ENCODE results near the gene ZDHHC14.
"Not testable (repeated sequence)": the region's sequence is repeated elsewhere in the genome, so short reads cannot be mapped to it uniquely, and the experiment has no call there.

ZDHHC14 gene

GRCh38 chr6:157551041-157551832 lies 170.2 kb downstream of the ZDHHC14 start:
- DNase-seq (ENCODE audit: low spot score), result no peak
- no peak for FAIRE-seq

- DNase-seq (ENCODE audit: low spot score), result no peak
Measured at GRCh38 chr6:157552081-157552747, 171.2 kb downstream of the ZDHHC14 start.

GRCh38 chr6:157552820-157553485 lies 172.0 kb downstream of the ZDHHC14 start:
- no peak for FAIRE-seq
- DNase-seq (ENCODE audit: low spot score), result no peak

More at GRCh38 chr6:157552081-157552747, 171.2 kb downstream of the ZDHHC14 start:
- FAIRE-seq, result no peak

- FAIRE-seq, result no peak
Measured at GRCh38 chr6:157554747-157555146, 173.8 kb downstream of the ZDHHC14 start.

DNA sequence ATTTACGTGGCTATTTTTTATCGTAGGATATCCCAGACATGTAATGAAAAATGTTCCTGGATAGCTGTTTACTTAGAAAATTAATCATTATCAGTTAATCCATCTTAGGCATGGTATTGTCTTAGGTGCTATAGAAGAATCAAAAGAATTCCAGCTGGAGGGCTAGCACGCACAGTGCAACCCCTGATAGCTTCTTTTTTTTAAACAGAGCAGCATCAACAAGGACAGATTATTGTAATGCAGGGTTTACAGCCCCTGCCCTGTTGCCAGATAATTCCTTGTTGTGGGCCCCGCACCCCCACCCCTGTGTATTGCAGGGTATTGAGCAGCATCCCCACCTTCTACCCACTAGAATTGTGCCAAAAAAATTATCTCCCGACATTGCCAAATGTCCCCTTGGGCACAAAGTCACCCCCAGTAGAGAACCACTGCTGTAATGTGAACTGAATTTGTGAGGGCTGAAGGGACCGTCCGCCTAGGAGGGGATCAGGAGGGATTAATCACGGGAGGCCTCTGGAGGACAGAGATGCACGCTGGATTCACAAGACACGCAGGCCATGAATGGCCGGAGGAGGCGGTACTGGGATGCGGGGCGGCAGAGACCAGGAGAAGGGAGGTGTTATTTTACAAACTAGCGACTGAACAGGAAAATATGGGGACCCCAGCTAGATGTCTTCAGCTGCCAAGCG lies 174.6 kb downstream of the ZDHHC14 start:
- no peak for FAIRE-seq
- DNase-seq (ENCODE audit: low spot score), result no peak

More at GRCh38 chr6:157554747-157555146, 173.8 kb downstream of the ZDHHC14 start:
- DNase-seq (ENCODE audit: low spot score), result no peak

DNA sequence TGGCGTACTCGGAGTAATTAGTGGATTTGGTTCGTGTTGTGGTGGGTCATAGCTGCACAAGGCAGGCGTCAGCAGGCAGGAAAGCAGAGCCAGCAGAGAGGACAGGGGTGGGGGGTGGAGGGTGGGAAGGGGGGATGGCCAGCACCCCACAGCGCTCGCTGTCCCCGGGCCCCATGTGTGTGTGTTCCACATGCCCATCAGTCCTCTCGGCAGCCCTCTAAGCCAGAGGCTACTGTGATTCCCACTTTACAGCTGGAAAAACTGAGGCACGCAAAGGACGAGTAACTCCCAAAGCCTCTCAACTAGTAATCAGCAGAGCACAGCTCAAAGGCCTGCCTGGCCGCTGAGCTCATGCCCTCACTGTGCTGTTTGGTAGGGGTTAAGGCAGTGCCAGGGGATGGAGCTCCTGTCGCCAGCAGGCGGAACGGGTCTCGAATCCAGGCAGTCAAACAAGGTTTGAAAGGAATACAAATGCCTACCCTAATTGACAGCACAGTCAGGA lies 175.2 kb downstream of the ZDHHC14 start:
- FAIRE-seq (no peak), DNase-seq (ENCODE audit: low spot score) (no peak)

DNA sequence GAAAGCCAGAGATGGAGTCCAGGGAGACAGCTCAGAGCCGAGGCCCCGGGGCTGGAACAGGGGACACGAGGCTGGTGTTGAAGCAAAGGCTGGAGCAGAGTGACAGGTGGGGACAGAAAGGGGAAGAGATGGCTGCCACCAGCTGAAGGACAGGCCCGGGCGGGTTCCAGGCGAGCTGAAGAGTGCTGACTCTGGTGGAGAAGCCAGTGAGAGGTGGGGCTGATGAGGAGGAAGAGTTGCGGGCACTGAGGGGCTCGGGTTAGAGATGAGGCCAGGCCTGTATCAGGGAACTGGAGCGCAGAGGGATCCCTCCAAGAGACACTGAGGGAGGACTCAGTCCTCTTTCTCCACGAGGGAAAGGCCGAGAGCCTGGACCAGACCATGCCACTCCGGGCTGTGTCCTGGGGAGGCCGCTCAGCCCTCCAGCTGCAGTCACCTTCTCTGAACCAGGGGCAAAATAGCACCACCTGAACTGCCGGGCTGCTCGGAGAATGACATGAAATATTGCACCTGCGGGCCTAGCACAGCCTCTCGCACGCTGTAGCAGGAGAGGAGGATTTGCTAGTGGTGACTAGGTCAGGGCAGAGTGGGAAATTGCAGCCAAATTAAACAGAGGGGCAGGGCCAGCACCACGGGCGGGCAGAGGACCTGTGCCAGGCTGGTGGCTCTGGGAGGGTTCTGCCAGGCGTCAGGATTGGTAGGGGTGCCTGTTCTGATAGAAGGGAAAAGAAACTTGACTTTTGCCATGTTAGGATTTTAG lies 175.9 kb downstream of the ZDHHC14 start:
- no peak for FAIRE-seq

DNA sequence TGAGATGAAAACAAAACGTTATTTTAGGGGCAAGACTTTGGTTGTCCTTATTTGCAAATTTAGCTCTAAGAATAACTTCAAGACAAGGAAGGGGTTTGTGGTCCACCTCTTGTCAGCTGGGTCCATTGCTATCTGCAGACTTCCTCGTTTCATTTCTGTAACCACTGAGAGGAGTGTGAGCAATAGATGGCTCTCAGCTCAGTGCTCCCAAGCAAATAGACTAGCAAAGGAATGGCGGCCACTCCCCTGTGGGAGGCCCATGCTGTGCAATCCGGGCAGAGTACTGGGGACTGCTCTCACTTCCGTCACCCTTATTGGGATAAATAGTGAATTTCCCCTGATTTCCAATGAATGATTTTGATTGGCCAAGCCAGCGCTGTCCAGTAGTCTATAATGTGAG lies 176.6 kb downstream of the ZDHHC14 start:
- DNase-seq (ENCODE audit: low spot score) (no peak), FAIRE-seq (no peak)

More for the DNA sequence above, 175.9 kb downstream of the ZDHHC14 start:
- DNase-seq (ENCODE audit: low spot score), result no peak

DNA sequence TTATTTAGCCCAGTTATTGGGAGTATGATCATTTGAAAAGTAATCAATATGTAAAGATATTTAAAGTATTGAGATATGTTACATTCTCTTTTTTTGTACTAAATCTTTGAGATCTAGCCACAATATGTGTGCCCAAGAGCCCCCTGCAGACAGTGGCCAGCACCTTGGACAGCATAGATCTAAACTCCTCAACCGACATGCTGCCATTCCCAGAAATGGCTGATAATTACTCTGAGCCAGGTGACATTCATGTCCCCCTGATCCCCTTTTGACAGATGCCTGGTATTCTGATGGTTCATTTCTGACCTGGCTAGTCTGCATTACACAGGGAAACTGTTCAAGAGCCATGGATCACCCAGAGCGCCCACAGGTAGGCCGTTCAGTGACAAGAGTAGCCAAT lies 177.1 kb downstream of the ZDHHC14 start:
- DNase-seq (ENCODE audit: low spot score), result no peak
- no peak for FAIRE-seq

- FAIRE-seq, result no peak
Measured at GRCh38 chr6:157558487-157559200, 177.7 kb downstream of the ZDHHC14 start.

GRCh38 chr6:157559201-157559756 lies 178.3 kb downstream of the ZDHHC14 start:
- DNase-seq (ENCODE audit: low spot score) (no peak), FAIRE-seq (no peak)

More at GRCh38 chr6:157558487-157559200, 177.7 kb downstream of the ZDHHC14 start:
- no peak for DNase-seq (ENCODE audit: low spot score)

GRCh38 chr6:157560063-157560462 lies 179.1 kb downstream of the ZDHHC14 start:
- FAIRE-seq; DNase-seq (ENCODE audit: low spot score): not testable (repeated sequence)

- FAIRE-seq (no peak), DNase-seq (ENCODE audit: low spot score) (no peak)
Measured at GRCh38 chr6:157560691-157561413, 179.9 kb downstream of the ZDHHC14 start.

DNA sequence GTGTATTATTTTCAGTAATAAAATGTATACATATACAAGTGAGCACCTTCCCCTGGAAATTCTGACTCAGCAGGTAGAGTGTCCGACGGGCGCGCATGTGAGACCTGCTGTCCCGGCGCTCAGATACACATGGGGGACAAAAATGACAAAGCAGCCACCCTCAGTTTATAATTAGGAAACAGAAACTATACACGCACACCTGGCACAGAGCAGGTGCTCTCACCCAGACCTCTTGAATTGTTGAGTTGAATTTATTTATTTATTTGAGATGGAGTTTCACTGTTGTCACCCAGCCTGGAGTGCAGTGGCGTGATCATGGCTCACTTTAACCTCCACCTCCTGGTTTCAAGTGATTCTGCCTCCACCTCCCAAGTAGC lies 180.4 kb downstream of the ZDHHC14 start:
- FAIRE-seq, result no peak
- DNase-seq (ENCODE audit: low spot score), result no peak

DNA sequence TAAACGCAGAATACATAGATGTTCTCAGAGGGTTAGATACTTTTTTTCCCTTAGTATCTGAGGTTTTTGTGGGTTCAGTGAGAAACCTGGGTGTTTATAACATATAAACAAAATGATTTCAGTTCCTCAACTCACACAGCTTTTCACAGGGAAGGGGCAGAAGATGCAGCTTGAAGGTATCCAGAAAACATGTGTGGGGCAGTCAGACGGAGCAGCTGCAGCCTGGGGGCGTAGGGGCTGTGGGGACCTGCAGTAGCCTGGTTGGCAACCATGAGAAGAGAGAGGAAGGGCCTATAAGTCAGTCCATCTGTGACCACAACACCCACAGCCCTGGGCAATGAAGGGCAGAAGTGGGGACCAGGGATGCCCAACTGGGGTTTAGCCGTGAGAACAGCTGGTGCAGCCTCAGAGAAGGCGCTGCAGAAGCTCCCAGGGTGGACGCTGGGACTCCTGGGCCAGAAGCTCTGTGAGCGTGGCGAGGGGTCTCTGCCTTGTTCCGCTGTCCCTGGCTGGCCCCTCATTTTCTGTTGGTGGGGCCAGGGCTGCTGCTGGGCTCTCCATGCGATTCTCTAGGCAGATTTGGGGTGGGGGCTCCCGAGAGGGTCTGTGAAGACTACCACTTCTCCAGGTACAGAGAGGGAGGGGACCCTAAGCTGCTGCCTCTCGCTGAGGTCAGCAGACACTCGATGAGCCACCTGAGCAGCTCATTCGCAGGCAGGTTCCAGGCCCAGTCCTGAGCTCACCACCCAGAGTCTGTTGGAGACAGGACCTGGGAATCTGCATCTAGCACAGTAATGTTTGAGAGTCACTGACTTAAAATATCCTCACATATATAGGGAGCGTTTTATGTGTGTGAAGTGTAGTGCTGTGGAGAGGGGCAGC lies 181.2 kb downstream of the ZDHHC14 start:
- no peak for DNase-seq (ENCODE audit: low spot score)
- no peak for FAIRE-seq

DNA sequence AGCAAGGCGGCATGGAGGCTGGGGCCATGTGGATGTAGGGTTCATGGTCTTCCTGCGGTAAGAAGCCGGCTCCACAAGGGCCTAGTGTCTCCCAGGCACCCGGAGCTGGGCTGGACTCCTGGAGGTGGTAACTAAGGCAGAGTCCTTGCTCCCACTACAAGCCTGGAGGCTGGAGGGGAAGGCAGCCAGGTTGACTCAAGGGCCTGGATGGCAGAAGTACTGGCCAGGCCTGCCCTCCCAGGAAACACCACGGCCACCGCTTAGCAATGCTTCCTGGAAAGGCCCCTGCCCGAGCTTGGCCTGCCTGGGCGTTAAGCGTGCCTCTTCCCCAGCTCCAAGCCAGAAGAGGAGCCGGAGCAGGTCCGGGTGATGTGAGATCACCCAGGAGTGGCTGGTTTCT lies 182.0 kb downstream of the ZDHHC14 start:
- no peak for FAIRE-seq
- DNase-seq (ENCODE audit: low spot score), result no peak

GRCh38 chr6:157563611-157564284 lies 182.8 kb downstream of the ZDHHC14 start:
- FAIRE-seq (no peak), DNase-seq (ENCODE audit: low spot score) (no peak)

Data from RCC 7860 (cell line).